Muscle layer of colon (tissue), 2 donors: Measurements from ENCODE around the gene HS1BP3.

Experiments
- H3K27ac ChIP-seq: one replicate; pipeline ENCODE4 v1.7.0; 2013; ENCODE audit warnings: low read depth, mild to moderate bottlenecking, low read length, moderate library complexity
- H3K27me3 ChIP-seq, 2 donors: one replicate each; pipeline ENCODE4 v1.7.0; 2013; ENCODE audit warnings: low read length in 2 of 2, mild to moderate bottlenecking in 2 of 2; ENCODE audit not compliant: insufficient read depth in 2 of 2, control insufficient read depth in 1 of 2
- H3K36me3 ChIP-seq: one replicate; pipeline ENCODE4 v1.7.0; 2013; ENCODE audit warnings: mild to moderate bottlenecking, low read length; ENCODE audit not compliant: insufficient read depth
- H3K4me1 ChIP-seq: one replicate; pipeline ENCODE4 v1.7.0; 2013; ENCODE audit warnings: mild to moderate bottlenecking, low read length; ENCODE audit not compliant: insufficient read depth
- H3K4me3 ChIP-seq, 2 donors: one replicate each; pipeline ENCODE4 v1.7.0; 2013; ENCODE audit warnings: low read length in 2 of 2, low read depth in 1 of 2, mild to moderate bottlenecking in 1 of 2, moderate library complexity in 1 of 2
- H3K9ac ChIP-seq: one replicate; pipeline ENCODE4 v1.7.0; 2013; ENCODE audit warnings: low read length
- H3K9me3 ChIP-seq: one replicate; pipeline ENCODE4 v1.7.0; 2013; ENCODE audit warnings: mild to moderate bottlenecking, low read length
- donor health status: abdominal sarcoma.
- donor health status: Adenocarcinoma of cecum.

HS1BP3 gene

DNA sequence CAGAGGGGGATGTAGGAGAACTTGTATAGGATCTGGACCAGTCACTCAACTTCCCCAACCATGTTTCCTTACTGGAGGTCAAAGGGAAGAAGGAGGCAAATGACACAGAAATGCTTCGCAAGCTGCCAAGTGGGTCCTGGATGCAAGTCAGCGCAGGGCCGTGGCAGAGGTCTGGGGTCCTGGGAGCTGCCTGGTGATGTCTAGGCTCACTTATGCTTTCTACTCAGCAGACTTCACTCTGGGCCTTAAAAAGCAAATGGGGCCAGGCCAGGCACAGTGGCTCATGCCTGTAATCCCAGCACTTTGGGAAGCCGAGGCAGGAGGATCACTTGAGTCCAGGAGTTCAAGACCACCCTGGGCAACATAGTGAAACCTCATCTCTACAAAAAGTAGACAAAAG lies 19.9 kb downstream of the HS1BP3 start:
- Histone ChIP-seq H3K27ac (peak overlapping the region; percentile 48), H3K9ac (no peak overlapping the region), H3K9me3 (no peaks in the 10 kb centered on the region), H3K27me3 (no peaks in the 10 kb centered on the region), H3K4me1 (peaks cover 66% of the 10 kb centered on the region), H3K4me3 (no peak overlapping the region), H3K36me3 (peaks cover 36% of the 10 kb centered on the region)

DNA sequence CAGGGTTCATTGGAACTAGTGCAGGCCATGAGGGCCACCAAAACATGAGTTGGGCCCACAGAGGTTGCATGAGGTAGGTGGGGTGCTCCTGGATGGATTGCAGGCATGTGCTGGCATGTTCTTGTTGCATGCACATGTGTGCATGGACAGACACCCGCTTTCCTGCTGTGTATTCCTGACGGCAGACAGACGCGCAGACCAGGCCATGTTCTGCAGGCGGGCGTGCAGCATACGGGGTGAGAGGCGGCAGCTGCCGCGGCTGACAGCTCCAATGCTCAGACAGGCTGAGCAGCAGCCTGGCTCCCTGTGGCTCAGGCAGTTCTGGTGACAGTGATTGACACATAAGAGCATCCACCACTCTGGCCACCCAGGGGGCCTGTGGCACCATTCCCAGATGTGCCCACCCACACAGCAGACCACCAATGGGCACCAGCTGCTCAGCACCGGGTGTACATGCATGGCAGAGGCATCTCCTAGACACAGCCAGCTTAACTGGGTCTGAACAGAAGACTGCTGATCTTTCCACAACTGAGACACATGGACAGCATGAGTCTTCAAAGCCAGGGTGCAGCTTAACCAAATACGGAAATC lies 21.2 kb downstream of the HS1BP3 start:
- no peak overlapping the region for H3K9ac ChIP-seq

DNA sequence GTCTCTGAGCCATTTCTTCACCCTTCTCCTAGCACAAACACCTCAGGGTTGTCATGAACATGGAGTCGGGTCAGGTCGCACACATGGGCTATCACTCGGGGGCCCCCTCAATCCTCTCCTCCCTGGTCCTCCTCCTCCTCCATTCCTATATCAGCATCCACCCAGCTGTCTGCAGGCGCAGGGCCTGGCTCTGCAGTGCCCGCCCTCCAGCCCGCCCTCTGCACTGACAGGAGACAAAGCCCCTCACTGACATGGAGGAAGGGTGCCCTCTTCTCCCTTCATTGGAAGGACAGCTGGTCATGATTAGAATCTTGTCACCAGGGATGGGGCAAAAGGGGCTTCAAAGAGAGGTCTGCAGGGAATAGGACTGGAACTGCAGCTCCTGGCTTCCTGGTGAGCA lies 21.7 kb downstream of the HS1BP3 start:
- peaks cover 49% of the 10 kb centered on the region for H3K4me1 ChIP-seq
- no peak overlapping the region for H3K4me3 ChIP-seq
- no peaks in the 10 kb centered on the region for H3K9me3 ChIP-seq
- H3K27ac ChIP-seq = peak overlapping the region; percentile 31
- H3K36me3 ChIP-seq = peaks cover 52% of the 10 kb centered on the region
- no peak overlapping the region for H3K9ac ChIP-seq
- no peaks in the 10 kb centered on the region for H3K27me3 ChIP-seq

More for the DNA sequence above, 21.2 kb downstream of the HS1BP3 start:
- H3K4me1 ChIP-seq = peaks cover 54% of the 10 kb centered on the region
- no peaks in the 10 kb centered on the region for H3K27me3 ChIP-seq
- peak overlapping the region; percentile 48 for H3K27ac ChIP-seq
- no peaks in the 10 kb centered on the region for H3K9me3 ChIP-seq
- peaks cover 47% of the 10 kb centered on the region for H3K36me3 ChIP-seq
- H3K4me3 ChIP-seq = peak overlapping the region in 1 of 2 donors; percentile 23

DNA sequence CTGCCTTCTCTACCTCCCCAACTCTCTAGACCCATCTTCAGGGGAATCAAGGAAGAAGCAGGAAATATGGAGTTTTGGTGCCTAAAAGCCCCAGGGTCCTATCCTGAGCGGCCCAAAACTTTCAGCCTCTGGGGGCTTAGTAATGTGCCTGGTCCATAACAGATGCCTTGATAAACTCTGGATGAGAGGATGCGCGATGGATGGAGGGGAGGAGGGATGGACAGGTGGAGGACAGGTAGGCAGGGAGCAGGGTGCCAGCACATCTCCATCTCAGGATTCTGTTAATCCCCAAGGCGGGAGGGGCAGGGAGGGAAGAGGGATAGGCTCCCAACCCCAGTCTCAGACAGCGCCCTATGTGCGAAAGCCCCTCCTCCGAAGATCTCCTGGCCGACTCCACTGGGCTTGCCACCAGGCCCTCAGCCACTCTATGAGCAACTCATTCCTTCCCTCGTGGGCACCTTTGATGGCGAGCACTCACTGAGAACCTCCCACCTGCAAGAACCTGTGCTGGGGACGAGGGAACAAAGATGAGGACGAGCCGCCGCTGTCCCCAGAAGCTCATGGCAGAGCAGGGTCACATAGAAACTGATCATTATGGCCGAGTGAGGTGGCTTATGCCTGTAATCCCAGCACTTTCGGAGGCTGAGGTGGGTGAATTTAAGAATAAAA lies 23.1 kb downstream of the HS1BP3 start:
- no peak overlapping the region for H3K9ac ChIP-seq
- no peaks in the 10 kb centered on the region for H3K9me3 ChIP-seq
- peaks cover 64% of the 10 kb centered on the region for H3K36me3 ChIP-seq
- H3K27ac ChIP-seq = no peak overlapping the region
- no peaks in the 10 kb centered on the region for H3K27me3 ChIP-seq
- H3K4me3 ChIP-seq = no peak overlapping the region
- H3K4me1 ChIP-seq = peaks cover 36% of the 10 kb centered on the region

DNA sequence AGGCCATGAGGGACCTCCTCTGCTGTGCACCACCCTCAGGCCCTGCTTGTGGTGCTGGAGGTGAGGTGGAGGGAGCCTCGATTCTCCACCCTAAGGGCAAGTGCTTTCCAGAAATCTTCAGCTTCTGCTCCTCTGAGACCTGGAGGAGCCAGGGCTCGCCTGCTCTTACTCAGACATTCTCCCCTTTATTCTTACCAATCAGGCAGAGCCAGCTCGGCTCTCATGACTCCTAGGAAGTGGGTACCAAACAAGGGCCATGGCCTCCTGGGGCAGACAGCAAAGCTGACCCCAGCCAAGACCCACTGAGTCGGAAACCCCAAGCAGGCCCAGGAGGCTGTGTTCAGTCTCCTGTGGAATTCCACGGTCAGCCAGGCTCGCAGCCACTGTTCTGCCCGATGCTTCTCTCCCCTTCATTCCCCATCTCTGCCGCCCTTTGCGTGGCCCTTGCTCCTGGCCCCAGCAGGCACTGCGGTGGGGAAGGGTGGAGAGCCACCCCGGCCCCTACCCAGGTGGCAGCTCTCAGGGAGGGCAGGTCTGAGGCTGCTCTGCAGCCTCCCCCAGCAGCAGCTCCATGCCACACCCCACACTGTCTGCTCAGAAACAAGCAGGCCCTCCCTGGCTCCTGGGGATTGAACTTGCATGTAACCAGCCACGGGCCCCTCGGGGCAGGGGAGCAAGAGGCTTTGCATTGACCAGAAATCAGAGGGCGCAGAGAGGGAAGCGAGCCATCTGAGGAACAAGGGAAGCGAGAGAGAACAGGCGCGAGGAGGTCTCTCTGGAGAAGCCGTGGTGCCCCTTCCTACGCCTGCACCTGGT lies 24.0 kb downstream of the HS1BP3 start:
- no peaks in the 10 kb centered on the region for H3K9me3 ChIP-seq
- peaks cover 65% of the 10 kb centered on the region for H3K36me3 ChIP-seq
- no peaks in the 10 kb centered on the region for H3K27me3 ChIP-seq
- H3K4me1 ChIP-seq = peaks cover 30% of the 10 kb centered on the region
- H3K4me3 ChIP-seq = no peak overlapping the region
- no peak overlapping the region for H3K27ac ChIP-seq
- no peak overlapping the region for H3K9ac ChIP-seq

DNA sequence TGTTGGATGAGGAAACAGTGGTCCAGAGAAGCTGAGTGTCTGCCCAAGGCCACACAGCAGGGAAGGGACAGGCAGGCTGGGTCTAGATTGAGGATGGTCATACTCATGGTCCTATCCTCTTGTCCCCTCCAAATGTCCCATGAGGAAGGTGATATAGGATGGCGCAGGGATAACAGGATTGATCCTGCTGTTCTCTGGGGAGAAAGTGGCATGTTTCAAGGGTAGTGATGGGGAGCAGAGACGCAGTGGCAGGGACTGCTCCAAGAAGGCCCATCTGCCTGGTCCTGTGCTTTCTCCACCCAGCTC lies 24.6 kb downstream of the HS1BP3 start:
- no peak overlapping the region for H3K9ac ChIP-seq
- H3K9me3 ChIP-seq = no peaks in the 10 kb centered on the region
- no peak overlapping the region for H3K4me3 ChIP-seq
- H3K36me3 ChIP-seq = peaks cover 68% of the 10 kb centered on the region
- peaks cover 26% of the 10 kb centered on the region for H3K4me1 ChIP-seq
- H3K27me3 ChIP-seq = no peaks in the 10 kb centered on the region
- H3K27ac ChIP-seq = no peak overlapping the region

DNA sequence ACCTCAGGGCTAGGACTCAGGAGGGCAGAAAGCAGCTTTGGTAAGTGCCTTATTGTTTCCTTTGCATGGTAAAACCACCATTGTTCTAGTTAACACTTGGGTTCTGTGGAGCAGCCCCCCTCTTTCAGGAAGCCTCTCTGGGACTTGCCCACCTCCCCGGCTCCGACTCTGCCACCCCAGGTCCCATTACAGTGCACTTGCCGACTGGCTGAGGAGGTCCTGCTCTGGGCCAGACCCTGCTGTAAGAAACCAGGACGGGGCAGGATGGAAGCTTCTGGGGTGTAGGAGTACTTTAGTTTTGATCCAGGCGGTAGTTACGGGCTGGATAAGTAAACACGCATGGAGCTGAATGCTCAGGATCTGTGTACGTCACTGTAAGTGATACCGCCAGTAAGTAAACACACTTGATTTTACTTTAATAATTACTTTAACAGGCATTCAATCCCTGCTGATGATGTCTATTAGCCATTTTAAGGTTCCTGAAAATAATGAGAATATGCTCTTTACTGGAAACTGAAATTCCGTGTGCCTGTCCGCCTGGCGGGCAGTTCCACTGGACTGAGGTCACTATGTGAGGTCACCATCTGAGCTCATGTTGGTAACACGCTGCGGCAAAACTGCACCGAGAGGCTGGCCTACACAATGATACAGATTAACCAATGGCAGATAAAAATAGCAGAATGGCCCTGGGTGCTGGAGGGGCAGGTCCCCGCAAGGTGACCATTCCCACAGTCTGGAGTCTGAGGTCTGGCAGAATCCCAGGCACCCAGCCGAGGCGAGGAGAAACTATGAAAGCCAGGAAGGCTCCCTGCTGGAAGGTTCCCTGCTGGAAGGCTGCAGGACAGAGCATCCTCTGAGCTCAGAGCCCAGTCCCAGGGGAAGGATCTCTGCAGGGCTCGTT lies 25.2 kb downstream of the HS1BP3 start:
- Histone ChIP-seq H3K9ac (no peak overlapping the region), H3K4me3 (no peak overlapping the region), H3K9me3 (no peaks in the 10 kb centered on the region), H3K36me3 (peaks cover 74% of the 10 kb centered on the region), H3K27ac (no peak overlapping the region), H3K4me1 (peaks cover 32% of the 10 kb centered on the region), H3K27me3 (no peaks in the 10 kb centered on the region)

DNA sequence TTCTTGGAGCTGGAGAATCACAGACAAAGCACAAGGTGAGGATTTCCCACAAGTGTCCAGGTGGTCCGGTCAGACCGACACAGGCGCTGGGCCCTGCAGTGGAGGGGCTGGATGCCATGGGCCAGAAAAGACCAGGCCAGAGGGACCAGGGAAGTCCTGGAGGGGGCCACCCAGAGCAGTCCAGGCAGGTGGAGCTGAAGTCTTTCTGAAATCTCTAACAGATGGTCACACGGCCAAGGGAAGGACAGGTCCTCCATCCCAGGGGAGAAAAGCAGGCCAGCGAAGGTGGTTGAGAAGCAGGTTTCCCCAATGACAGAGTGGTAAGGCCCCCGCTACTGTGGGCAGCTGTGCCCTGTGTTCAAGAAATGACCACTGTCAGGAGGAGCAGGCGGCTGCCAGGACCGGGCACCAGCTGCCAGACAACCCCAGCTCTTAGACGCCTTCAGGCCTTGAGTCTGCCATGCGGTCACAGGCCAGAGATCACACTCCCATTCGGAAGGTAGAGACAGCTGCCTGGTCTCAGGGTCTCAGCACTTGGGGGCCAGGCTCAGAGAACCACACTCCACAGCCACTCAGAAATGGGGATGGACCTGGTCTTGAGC lies 25.9 kb downstream of the HS1BP3 start:
- Histone ChIP-seq H3K27ac (no peak overlapping the region), H3K9me3 (no peaks in the 10 kb centered on the region), H3K4me3 (no peak overlapping the region), H3K27me3 (no peaks in the 10 kb centered on the region), H3K9ac (no peak overlapping the region), H3K36me3 (peaks cover 81% of the 10 kb centered on the region), H3K4me1 (peaks cover 34% of the 10 kb centered on the region)

DNA sequence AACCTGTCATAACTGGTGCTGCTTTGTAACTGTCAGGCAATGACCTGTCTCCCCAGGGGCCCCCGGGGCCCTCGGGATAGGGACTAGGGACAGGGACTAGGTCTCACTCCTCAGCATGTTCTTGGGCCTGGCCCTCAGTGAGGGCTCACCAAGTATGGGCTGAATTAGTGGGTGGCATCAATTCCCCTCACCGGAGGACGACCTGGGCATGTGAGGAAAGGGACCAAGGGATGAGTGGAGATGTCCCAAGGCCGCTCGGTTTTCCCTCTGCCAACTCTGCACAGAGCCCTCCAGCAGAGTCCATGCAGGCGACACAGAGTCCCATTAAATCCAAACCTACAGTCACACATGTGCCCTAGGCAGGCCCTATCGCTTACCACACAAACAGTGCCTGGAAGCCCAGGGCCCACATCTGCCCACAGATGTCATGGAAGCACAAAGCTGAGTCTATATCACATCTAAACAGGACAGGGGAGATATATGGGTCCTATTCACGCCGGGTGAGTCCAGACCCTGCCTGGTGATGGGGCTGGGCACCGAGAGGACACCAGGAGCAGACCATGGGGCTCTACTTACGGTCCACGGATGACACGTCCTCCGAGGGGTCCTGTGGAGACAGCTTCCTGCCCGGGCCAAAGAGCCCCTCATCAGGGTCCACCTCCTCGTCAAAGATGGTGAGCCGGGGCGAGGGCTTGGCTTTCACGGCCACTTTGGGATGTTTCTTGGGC lies 26.6 kb downstream of the HS1BP3 start:
- Histone ChIP-seq H3K4me3 (no peak overlapping the region), H3K4me1 (peaks cover 34% of the 10 kb centered on the region), H3K9me3 (no peaks in the 10 kb centered on the region), H3K36me3 (peaks cover 81% of the 10 kb centered on the region), H3K27me3 (no peaks in the 10 kb centered on the region), H3K27ac (no peak overlapping the region), H3K9ac (no peak overlapping the region)

DNA sequence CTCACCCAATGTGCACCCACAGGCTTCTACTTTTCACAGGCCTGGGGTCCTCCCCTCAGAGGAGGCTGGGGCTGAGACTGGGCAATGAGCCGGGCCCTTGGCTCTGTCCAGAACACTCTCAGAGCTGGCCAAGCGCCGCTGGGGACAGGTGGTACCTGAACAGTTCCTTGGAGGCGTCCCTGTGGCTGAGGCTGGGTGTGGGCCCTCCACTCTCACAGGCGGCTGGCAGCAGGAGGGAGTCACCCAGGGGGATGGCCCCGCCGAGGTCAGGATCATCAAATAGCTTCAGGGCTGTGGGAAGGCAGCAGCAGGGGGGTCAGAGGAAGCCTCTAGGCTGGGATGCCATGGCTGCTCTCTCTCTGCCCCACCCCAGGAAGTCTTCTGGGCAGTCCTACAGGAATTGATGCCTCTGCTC lies 27.1 kb downstream of the HS1BP3 start:
- H3K9ac ChIP-seq = no peak overlapping the region
- H3K9me3 ChIP-seq = no peaks in the 10 kb centered on the region
- no peak overlapping the region for H3K4me3 ChIP-seq
- no peaks in the 10 kb centered on the region for H3K27me3 ChIP-seq
- H3K36me3 ChIP-seq = peaks cover 81% of the 10 kb centered on the region
- no peak overlapping the region for H3K27ac ChIP-seq
- H3K4me1 ChIP-seq = peaks cover 34% of the 10 kb centered on the region
